Keratinocyte (primary cell): Measurements from ENCODE around the gene AKAP13.

Experiments used
- CTCF ChIP-seq, 3 experiments: IDR thresholded peaks in 1 of 3; conservative IDR thresholded peaks in 1 of 3; optimal IDR thresholded peaks in 1 of 3; 2 replicates in 2 of 3; 3 replicates in 1 of 3; pipeline versions ENCODE3 to v1.5.1; 2011; ENCODE audit warnings: low read length in 3 of 3, mild to moderate bottlenecking in 3 of 3, moderate library complexity in 2 of 3, control low read depth in 1 of 3, inconsistent platforms in 1 of 3; ENCODE audit not compliant: insufficient read depth in 2 of 3; ENCODE audit errors: extremely low read depth in 1 of 3
- EZH2 ChIP-seq: IDR thresholded peaks from one replicate; pipeline ENCODE4 v1.6.1; 2012; ENCODE audit warnings: inconsistent platforms, mild to moderate bottlenecking, low read length, moderate library complexity

- no peak for TF ChIP-seq EZH2
- no peak for TF ChIP-seq CTCF (optimal IDR thresholded peaks at IDR 0.05 in 1 of 3, IDR thresholded peaks at IDR 0.05 in 1 of 3, conservative IDR thresholded peaks at IDR 0.05 in 1 of 3; ENCODE audit: extremely low read depth in 1 of 3, insufficient read depth in 2 of 3, low read length in 3 of 3)
These were observed 39.6 kb upstream of the AKAP13 start for GRCh38 chr15:85340852-85341251.
